NCI-H1417 (cell line): ENCODE measurements around the gene MGAT5.
A peak's percentile ranks its signal among the peaks of the same experiment; 100 is the strongest.

Source experiments
- DNase-seq, 3 experiments: peaks; one replicate each; lab custom pipeline; 2025; lab: John Stamatoyannopoulos, UW

Gene MGAT5

DNA sequence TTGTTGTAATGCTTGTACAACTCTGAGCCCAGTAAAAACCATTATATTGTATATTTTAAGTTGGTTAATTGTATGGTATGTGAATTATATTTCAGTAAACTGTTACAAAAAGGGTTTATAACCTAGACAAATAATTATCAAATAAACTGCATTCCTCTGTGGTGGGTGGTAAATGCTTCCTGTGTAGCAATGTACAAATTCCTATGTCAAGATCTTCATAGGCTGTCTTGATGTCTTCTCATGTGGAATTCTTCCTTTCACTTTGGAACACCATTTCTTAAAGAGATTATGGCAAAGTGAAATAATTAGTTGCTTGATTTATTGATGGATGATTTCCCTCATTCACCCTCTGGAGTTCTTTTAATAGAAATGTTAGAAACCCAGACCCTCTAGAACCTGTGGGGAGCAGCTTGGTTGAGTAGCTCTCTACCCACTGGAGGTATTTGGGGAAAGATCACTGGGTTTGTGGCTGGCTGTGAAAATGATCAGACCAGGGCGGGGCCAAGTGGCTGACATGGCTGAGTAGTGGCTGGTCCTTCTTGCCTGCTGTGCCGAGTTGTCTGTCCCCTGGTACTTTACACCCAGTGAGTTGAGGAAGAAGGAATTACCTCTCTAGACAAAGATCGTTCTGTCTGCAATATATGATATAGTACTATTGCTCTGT is 22.4 kb upstream of the MGAT5 start:
- no peak for DNase-seq

DNA sequence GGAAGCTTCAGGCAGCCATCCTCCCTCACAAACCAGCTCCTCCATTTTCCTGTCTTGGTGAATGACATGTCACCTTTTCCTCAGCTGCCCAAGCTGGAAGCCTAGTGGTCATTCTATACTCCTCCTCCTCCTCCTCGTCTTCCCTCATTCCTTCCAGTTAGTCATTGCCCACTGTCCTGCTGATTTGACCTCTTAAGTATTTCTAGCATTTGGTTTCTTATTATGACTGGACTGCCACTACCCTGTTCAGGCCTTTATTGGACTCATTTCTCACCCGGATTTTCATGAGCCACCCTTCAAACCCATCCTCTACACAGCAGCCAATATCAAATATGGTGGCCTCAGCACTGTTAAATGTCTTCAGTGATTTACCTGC is 21.9 kb upstream of the MGAT5 start:
- DNase-seq, result no peak

DNA sequence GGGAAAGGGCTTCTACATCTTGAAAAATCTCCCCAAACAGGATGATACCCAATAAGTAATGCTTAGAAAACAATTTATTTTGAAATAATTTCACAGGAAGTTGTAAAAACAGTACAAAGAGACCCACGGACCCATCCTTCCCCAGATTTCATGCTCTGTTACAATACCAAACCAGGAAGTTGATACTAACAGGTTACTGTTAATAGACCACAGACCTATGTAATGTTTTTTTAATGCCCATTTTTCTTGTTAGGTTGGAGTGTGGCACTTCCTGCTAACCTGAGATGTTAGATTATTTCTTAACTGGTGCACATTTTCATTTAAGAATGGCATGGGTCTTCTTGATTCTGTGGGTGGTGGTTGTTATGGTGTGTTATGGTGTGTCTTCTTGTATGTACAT is 21.4 kb upstream of the MGAT5 start:
- no peak for DNase-seq

DNA sequence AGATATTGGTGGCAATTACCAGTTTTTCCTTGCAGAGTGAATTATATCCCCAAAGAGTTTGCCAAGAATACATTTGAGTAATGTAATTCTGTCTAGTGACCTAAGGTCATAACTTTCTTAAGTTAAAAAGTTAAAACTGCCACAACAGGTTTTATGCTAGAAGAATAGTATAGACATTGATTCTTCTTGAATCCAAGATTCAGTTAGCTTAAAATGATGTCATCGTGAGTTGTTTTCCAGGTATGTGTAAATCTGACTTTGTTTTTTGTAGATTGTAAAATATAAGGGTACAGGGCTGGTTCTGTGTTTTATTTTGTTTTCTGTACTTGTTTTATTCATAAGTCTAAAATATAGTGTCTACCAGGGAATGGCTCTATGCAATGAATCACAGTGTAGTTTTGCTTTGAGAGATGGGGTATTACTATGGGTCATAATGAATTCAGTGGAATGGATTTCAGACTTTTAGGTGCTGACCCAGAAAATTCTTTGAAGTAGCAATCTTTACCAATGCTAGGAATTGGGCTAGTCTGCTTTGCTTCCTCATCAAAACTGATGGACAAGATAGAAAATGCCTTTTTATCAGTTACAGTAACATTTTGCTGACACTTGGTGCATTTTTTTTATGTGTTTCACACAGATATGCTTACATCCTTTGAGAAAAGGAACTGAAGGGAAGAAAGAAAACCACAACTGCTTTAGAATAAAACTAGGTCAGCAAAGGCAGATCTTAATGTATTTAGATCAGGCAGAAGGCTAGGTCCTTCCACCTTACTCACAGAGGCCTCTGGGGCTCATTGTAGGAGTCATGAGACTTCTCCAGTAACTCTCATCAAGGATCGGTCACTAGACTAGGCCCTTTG is 20.8 kb upstream of the MGAT5 start:
- no peak for DNase-seq

DNA sequence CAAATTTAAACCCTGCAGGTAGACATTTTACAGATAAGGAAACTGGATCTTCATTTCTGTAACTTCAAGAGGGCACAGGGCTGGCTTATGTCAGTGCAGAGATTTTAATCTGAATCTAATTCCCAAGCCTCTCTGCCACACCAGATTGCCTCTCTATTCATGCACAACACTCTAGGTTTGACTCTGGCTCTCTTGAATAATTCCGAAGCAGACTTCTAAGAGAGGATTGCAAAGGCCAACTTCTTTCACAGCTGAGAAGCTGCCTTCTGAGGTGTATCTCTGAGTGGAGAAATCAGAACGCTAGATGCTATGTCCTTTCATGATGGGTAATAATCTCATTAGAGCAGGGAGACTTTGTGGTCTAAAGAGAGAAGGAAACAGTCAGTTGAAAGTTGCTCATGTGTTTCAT is 20.1 kb upstream of the MGAT5 start:
- no peak for DNase-seq

DNA sequence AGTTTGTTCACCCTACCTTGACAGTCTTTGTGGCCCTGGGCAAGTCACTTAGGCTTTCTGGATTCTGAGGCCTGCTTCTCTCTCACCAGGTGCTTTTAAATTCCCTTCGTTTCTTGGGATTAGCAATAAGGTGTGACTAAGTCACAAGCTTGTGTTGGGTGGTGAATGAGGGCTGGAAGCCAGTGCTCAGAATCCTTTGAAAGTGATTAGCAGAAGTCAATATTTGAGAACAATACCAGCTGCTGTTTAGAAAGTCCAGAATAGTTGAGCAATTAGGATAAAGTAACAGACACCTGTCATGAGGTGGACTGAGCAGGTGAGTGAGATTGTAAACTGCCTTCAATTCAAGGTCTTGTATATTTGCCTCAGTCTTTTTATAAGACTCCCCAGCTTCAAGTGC is 19.3 kb upstream of the MGAT5 start:
- DNase-seq, result peak in 2 of 3 experiments; percentile 11 to 53

DNA sequence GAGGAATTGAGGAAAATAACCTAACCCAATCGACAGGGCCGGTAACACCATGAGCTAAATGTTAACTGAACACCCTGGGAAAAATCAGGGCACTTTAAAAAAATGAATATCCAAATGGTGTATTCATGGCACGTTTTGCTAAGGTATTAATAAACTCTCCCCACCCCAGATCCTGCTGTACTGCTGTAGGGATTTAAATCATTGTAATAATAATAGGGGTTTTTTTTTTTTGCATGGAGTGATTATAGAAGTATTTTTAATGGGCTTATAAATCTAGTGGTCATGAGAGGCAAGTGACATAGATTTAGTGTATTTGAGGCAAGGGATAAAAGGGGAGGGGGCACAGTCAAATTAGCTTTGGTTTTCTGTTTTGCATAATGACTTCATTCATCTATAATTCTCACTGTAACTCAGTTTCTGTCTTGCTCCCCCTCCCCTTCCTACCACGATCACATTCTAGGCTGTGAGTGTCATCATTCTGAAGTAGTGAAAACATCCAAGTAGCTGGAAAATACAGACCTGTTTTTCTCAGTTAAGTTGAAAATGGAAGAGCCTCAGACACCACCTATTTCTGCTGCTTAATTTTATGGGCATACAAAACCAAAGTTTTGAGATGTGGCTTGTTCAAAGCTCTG is 18.2 kb upstream of the MGAT5 start:
- DNase-seq, result no peak

DNA sequence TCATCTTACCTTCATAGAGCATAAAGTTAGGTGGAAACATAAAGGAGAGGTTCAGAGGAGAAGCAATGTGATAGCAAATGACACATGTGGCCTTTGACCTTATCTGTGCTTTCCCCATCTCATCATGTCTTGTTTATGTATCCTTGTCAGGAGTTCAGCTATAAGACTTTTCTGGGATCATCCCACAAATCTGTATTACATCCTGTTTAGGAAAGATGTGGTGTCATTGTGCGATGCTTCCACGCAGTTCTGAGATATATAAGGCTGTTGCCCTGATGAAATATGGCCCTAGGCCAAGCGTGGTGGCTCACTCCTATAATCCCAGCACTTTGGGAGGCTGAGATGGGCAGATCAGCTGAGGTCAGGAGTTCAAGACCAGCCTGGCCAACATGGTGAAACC is 15.5 kb upstream of the MGAT5 start:
- DNase-seq, result no peak

DNA sequence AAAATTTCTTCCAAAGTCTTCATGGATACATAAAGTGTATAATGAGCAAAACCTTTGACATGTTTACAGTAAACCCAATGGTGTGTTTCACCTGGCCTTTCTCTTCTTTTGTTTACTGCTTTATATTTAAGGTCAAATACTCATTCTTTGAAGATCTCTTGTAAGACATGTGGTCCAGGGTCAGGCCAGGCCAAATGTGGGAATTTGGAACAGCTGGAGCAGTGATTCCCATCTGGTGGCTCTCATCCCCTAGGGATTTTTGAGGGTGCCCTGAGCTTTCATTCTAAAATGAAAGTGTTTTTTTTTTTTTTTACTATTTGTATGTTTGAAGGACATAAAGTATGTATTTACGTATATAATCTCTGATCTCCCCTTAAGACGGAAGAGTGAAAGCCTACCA is 13.8 kb upstream of the MGAT5 start:
- DNase-seq, result no peak

DNA sequence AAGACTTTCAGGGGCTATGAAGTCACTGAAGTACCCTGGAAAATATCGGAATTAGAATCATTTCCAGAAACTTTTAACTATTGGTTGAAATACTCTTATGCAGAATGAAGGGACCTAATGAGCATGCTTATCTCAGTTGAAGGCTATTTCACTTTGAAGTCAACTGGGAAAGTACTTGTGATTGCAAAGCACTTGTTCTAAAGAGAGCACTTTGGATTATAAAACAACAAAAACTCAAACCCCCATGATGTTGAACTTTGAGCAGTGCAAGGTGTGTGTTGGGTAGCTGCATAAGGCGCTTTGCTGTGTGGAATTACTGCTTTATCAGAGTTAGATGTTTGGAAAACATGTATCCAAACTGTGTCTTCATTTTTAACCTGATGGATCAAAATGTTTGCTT is 12.0 kb upstream of the MGAT5 start:
- no peak for DNase-seq

DNA sequence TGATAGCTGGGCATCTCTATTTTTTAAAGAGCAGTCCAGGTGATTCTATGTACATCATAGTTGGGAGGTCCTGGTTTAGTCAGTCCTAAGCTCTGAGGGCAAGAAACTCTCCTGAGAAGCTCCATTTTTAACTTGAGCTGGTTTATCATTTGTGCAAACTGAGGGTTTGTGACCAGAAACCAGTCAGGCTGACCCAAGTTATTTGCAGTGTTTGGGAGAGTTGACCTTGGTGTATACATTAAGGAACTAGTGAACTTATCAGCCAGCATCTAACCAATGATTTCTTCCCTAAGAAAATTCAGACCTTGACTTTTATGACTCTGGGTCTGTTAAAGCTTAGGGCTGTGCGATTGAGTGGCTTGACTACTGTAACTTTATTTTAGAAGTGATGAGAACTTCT is 10.6 kb upstream of the MGAT5 start:
- no peak for DNase-seq

DNA sequence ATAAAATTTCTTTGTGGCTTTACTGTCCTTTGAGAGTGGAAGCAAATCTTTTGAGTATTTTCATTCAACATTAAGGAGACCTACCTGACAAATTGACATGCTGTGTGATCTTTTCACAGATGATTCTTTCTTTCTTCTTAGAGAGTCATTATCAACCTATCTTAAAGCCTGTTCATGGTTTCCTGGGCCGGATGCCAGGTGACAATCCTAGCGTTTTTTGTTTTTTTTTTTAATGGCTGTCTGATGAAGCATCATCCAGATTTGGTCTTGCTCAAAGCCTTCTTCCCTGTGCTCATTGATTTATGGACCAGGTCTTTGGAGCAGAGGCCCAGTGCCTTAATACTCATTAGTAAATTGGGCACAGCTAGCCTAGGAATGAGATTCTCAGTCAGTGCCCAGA is 9.8 kb upstream of the MGAT5 start:
- peak in 1 of 3 experiments; percentile 9 for DNase-seq

DNA sequence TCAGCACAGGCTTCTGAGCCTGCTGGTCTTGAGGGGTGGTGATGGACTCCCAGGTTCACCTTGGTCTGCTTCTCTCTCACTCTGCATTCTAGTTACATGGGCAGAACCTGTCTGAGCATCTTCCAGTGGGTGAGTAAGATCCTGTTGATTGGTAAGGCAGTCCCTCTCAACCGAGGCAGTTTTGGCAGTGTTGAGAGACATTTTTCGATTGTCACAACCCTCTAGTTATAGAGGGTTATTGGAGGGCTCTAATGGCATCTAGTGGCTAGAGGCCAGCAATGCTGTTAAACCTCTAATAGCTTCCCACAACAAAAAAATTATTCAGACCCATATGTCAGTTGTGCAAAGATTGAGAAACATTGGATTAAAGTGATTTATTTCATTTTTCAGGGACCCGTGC is 9.3 kb upstream of the MGAT5 start:
- no peak for DNase-seq

DNA sequence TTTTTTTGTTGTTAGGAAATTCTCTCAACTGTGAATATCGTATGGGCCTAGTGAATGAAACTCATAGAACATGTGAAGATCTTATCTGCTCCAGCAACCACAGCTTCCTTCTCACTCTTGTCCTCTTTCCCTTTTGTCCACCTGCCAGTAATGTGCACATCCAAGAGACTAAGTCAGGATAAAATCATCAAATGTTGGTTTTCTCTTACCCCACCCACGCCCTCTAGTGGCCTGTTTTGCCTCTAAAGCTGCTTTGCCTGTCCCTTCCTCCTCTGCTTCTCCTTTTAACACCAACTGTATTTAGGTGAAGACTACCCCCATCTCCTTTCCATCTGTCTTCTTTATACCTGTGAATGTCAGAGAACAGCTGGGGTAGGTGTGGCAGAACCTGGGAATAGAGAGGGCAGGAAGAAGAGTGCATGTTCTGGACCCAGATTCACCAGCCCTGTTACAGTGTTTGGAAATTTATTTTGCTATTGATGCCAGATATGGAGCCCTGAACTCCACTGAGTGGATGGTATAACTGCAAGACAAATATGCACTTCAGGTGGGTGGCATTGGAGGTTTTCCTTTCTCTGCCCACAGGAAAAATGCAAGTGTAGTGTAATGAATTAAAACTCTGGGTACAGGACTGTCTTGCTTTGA is 8.4 kb upstream of the MGAT5 start:
- peak; percentile 44 to 77 (median 47) for DNase-seq

DNA sequence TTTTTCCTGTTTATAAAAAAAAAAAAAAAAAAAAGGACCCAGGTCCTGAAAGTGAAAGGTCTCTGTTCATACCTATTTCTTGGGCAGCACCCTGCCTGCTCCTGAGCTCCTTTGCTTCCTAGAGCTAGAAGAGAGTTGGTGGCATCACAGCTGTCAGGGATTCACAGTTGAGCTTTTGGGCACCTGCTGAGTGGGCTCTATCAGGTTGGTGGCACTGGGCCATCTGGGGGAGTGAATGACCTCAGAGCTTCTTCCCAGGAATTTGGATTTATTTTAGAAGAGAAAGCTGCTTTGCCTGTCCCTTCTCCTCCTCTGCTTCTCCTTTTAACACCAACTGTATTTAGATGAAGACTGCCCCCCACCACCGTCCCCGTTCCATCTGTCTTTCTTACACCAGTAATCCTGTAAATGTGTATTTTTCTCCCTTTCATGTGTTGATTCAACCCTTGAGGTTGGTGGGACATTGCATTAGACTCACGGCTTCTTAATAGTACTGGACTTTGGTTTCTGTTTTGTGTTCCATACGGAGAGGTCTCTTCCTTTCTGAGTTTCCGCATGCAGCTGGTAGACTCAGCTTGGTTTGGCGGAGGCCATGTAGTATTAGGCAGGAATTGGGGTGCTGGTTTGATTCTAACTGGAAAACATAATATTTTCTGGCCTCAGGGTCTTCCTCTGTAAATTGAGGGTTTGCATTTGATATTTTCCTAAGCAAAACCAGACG is 7.6 kb upstream of the MGAT5 start:
- peak in 1 of 3 experiments; percentile 22 for DNase-seq

DNA sequence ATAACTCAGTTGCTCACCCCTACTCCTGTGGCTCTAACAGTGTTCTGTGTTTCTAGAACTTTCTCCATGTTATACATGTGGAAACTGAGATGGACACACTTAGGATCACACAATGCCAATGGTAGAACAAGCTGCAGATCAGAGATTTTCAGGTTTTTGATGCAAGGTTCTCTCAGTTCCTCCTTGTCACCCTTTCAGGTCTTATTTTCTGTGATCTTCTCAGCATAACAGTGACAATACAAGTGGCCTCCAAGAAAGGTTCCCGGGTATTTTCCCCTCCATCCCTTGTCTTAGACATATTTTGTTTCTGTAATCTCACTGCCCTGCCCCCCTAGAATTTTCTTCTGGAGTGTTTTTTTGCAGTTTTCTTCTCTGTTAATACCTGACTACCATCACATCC is 6.2 kb upstream of the MGAT5 start:
- no peak for DNase-seq

DNA sequence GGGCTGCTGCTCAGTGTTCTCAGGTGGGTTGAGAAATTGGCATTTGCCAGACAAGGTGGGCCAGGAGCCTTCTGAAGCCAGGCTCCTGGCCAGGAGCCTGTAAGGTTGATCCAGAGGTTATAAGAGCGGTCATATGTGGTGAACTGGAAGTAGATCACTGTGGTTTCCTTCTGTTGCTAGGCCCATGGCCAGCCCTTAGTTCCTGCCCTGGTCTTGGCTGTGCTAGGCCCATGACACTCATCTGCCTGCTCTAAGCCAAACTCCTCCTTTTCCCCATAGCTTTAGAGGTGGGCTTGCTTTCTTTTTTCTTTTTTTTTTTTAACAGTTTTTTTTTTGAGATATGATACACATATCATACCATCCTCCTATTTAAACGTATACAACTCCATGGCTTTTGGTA is 5.0 kb upstream of the MGAT5 start:
- no peak for DNase-seq

DNA sequence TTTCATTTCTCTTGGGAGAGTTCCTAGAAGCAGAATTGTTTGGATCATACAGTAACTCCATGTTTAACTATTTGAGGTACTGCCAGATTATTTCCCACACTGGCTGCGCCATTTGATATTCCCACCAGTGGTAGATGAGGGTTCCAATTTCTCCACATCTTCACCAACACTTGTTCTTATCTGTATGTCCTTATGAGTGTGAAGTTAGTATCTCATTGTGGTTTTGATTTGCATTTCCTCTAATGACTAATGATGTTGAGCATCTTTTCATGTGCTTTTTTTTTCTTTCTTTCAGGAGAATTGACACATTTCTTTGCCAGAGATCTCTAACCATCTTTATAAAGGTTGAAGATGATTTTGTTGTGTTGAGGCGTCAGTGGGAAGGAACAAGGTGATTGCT is 4.1 kb upstream of the MGAT5 start:
- DNase-seq, result no peak

DNA sequence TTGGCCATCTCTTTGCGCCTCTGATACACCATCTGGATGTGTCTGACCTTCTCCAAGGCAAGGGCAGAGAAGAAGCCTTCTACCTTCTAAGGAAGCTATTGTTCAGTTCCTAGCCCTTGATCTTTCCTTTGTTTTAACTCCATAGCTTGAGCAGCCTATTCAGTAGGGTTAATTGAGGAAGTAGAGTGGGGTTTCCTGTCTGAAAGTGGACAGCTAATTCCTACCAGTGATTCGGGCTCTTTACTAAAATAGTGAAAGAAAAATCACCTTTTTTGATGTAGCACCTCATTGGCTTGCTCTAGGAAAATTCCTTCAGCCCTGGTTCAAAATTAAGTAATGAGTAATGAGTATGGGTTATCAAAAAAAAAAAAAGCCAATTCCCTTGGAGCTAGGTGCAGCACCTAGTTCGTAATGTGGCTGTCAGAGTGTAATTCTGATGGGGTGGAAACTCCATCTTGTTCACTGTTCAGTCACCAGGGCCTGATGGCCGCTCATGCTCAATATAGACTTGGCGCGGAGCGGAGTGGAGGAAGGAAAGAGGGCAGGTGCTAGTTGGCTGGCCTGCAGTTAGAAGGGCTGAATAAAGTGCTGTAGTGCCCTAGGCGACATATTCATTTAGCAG is 2.9 kb upstream of the MGAT5 start:
- no peak for DNase-seq

DNA sequence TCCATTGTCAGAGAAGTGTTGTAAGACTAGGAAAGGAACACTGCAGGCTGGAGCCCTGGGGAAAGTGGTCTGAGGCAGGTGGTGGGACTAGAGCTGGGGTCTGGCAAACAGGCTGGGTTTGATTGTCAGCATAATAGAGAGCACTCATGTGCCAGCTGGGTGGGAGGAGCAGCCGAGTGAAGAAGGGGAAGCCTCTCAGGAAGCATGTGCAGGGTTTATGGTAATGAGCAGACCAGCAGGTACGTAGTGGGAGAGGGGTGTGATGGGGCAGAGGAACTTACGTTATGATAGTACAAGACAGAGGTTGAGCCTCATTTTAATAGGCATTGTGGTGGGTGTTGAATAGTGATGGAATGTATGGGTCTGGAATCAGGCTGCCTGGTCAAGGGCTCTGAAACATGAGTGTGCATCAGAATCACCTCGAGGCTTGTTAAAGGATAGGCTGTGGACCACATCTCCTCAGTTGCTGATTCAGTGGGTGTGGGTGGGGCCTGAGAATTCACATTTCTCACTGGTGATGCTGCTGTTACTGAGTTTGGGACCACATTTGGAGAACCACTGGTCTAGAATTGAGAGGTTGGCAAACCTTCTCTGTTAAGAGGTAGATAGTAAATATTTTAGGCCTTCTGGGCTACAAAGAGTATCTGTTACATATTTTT is 1.7 kb upstream of the MGAT5 start:
- DNase-seq, result peak in 1 of 3 experiments; percentile 16

DNA sequence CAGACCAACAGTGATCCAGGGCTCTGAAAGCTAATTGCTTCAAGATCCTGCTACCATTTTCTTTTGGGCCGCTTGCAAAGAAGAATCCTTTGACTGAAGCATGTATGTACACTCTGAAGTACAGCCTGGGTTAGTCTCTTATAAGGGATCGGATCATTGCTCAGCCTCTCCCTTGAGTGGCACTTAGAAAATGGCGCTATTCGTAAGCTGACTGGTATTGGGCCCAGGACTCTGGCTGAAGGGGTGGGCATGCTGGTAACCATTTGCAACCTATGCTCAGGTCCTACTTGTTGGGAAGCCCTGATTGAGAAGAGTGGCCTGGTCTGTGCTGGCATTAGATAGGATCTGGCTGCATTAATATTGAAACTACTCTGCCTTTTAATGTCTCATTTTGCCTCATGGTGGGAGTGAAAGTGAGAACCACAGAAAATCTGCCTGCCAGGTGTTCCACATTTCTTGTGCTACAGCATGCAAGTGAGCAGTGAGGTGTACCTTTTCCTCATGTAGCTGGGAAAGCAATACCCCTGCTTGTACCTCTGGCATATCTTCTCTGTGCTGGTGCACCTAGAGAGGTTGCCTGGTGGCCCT is 661 bp upstream of the MGAT5 start:
- no peak for DNase-seq
